Measurements from ENCODE around the gene C6orf136.

The C6orf136 gene

DNA sequence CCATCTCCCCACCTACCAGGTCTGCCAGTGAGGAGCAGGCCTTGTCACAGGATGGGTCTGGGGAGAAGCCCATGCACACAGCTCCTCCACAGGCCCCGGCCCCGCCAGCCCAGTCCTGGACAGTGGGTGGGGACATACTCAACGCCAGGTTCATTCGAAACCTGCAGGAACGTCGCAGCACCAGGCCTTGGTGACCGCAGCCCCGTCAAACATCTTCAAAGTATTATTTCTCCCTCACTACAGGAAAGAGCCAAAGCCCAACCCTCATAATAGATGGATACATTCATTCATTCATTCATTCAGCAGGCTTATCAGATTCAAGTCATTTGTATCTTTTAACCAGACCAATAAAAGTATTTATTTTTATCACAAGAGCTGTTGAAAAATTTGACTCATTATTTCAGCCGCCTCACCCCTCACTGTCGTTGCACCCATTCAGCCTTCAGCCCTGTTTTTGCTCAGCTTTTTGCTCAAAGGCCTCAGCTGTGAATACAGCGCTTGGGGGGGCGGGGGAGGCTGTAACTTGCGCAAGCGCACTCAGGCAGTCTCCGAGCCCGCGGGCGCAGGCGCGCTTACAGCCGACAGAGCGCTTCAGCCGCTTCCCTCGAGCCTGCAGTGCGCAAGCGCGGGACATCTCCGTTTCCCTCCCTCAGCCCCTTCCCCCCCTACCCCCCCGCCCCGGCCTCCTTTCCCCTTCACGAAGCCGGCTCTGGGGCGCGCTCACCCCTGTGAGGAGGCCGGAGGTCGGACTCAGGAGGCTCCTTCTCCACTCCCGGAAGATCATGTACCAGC is at the start of gene C6orf136:
TSS of gene C6orf136 (plus strand) at position 684 of the 792 bp plus-strand sequence. CDS start at position 783, 99 bp downstream.
- DNase-seq, result peak; percentile 95

DNA sequence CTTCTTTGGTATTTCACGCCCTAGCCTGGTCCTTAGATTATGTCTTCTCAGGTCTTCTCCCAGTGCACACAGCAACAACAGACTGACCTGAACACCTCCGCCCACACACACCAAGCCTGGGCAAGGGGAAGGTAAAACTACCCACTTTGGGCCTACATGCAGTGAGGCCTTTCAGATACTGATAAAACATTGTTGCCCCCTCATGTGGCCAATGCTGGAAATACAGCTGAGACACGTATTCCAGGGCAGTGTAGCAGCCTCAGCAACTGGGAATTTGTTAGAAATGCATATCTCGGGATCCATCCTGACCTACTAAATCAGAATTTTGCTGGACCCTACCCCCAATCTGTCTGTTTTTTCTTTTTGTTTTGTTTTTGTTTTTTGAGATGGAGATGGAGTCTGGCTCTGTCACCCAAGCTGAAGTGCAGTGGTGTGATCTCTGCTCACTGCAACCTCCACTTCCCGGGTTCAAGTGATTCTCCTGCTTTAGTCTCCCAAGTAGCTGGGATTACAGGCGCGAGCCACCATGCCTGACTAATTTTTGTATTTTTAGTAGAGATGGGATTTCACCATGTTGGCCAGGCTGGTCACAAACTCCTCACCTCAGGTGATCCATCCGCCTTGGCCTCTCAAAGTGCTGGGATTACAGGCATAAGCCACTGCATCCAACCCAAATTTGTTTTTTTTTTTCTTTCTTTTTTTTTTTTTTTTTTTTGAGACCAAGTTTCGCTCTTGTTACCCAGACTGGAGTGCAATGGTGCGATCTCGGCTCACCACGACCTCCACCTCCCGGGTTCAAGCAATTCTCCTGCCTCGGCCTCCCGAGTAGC is 49.4 kb upstream of the C6orf136 start:
- DNase-seq, result peak; percentile 83

DNA sequence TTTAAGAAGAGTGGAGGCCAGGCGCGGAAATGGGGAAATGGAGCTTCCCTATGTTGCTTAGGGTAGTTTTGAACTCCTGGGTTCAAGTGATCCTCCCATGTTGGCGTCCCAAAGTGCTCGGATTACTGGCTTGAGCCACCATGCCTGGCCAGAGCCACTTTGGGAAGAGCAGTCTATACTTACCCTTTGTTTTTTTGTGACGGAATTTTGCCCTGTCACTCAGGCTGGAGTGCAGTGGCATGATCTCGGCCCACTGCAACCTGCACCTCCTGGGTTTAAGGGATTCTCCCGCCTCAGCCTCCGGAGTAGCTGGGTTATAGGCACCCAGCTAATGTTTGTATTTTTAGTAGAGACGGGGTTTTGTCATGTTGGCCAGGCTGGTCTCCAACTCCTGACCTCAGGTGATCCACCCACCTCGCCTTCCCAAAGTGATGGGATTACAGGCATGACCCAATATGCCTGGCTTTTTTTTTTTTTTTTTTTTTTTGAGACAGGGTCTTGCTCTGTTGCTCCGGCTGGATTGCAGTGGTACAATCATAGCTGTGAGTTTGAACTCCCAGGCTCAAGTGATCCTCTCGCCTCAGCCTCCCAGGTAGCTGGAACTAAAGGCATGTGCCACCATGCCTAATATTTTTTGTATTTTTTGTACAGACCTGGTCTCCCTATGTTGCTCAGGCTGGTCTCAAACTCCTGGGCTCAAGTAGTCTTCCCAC is 47.9 kb upstream of the C6orf136 start:
- no peak for DNase-seq

DNA sequence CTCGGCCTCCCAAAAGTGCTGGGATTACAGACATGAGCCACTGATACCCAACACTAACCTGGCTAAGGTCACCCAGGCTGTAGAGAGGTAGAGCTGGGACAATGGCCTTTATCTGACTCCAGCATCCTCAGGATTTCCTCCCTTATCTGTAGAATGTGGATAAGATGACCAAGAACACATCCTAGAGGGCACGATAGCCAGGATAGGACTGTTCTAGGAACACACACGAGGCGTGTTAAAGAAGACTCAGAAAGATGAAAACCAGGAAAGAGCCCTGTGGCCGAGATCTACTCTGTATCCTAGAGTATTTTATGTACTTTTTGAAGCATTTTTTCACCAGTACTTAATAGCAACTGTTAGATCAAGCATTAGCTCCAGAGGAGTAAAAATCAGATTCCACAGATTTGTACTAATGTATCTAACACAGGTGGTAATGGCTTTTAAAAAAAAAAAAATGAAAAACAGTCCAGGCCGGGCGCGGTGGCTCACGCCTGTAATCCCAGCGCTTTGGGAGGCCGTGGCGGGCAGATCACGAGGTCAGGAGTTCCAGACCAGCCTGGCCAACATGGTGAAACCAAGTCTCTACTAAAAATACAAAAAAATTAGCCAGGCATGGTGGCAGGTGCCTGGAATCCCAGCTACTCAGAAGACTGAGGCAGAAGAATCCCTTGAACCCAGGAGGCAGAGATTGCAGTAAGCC is 47.2 kb upstream of the C6orf136 start:
- no peak for DNase-seq

DNA sequence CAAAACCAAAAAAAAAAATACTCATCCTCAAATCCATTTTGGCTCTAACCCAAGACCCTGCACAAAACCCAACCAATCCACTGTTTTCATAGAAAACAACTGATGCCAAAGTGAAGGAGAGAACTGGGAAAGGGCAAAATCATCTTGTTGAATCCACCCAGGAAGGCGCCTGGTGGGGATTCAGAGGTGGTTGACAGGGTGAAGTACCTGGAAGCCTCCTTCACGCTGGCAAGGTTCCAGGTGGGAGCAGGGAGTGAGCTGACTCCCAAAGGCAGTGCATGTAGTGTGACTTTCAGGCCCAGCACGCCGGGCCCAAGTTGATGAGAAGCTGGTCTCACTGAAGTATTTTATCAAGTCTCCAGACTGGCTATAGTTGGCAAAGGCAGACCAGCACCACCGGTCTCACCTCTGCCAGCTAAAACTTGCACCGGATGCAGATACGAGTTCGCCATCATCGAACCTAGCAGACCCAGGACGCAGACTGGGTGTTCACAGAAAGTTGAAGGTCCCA is 46.4 kb upstream of the C6orf136 start:
- DNase-seq, result no peak

DNA sequence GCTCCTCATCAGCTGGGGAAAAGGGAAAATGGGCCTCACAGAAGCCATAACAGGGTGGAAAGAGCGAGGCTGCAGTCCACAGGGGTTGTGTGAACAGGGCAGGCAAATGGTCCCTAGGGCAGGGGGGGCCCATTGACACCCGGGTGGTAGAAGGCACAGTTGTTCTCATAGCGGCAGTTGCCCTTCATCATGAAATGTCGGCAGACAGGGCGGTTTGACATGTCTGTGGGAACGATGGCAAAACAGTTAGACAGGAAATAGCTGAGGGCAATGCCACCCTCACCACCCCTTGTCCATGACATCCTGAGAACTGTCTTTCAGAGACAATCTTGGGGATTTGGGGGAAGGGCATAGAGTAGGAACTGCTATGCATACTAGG is 45.5 kb upstream of the C6orf136 start:
- no peak for DNase-seq

GRCh38 chr6:30601815-30602641 is 44.9 kb upstream of the C6orf136 start:
- no peak for DNase-seq

- no peak for DNase-seq
These were observed 43.0 kb upstream of the C6orf136 start for GRCh38 chr6:30603961-30604360.

DNA sequence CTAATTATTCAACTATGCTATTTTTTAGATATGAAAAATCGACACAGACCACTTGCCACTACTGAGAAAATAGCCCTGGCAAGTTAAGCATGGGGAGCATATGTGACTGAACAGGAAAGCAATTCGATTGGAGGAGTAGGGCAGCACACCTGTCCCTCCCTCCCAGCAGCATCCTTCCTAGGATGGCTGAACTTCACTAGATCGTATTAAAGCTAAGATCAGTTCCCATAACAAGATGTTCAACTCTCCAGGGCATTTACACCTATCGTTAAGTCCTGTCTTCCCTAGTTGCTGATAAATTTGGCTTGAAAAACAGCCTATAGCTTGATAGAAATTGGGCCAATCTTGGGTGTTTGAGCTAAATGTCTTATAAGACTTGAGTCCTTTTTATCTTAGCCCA is 36.9 kb upstream of the C6orf136 start:
- DNase-seq, result no peak

GRCh38 chr6:30611150-30611855 is 35.6 kb upstream of the C6orf136 start:
- DNase-seq, result no peak

DNA sequence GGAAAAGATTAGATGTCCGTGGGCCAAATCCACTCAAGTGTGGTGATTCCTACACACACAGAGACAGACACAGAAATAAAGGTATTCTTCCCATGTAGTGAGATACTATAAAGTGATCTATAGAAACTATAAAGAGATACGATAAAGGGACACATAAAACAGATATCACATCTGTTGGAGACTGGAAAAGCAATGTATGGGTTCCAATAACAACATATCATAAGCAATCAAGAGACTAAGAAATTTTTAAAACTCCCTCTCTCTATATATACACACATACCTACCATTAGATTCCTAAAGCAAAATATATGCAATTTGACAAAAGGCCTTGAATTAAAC is 35.1 kb upstream of the C6orf136 start:
- no peak for DNase-seq

DNA sequence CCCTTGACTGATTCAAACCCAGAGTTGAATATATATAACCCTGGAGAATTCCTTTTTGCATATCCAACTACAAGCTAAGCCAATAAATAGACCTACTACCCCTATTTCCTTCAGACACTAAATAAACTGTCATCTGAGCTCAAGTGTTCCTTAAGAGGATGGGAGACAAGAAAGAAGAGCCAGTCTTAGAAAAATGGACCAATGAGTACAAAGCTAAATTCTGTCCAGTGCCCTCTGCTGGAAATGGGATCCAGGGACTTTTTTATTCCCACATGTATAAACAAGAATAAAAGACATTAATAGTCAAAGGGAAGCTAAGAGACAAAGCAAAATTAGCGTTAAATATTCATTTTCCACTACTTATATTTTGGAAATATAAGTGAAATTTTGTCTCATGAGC is 34.7 kb upstream of the C6orf136 start:
- DNase-seq, result no peak

DNA sequence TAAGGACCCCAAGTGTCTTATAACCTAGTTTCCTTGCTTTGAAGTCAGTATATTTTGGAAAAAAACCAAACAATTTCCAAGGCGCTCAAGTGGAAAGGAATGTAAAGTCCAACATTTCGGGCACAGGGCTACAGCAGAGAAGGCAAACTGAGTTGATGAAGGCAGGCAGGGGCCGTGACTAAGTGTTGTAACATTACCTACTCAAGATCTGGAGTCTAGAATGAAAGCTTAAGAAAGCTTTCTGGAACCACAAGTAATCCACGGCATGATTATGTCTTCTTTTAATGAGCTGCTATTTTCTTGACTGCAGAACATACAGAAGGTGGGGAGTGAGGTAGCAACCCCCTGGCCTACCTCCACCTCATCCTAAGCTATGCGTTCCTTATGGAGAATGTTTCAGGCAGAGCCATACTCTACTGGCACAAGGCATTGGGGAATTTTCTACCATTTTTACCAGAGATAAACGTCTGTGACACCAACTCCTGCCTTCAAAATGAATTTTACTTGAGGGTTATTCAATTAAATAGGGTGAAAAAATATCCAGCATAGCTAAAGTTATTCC is 34.2 kb upstream of the C6orf136 start:
- no peak for DNase-seq

- peak; percentile 35 for DNase-seq
These were observed 33.5 kb upstream of the C6orf136 start for GRCh38 chr6:30613251-30614043.

DNA sequence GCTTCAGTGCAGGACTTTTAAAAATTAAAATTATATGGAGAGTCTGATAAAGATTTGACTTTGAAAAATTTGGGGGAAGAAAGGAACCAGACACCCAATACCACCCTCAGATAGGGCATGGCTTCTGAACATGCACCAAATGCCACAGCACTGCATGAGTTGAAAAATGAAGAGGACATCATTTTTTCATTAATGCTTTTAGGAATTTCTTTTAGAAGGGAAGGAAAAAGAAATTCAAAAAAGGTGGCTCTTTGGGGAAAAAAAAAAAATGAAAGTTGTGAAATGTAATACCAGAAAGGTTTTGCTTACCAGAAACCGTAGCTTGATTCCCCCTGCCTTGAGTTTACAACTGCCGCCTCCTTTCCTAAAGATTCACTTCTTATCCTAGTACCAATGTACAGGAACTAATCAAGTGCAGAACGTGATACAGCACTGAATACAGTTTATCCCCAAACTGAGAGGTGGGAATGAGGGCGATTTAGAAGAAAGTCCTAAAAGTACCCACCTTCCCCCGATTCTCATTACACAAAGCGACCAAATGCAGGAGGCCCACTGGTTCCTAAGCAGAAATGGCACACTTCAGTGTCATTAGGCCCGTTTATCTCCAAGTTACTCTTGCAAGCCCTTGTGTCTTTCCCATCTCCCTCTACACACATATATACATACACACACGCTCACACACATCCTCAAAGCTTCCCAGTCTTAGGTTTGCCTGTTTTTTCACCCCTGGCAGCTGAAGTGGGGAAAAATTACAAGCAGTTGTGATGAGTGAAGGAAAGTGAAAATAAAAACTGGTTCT is 32.7 kb upstream of the C6orf136 start:
- DNase-seq, result no peak

- DNase-seq, result peak; percentile 94
These were observed 32.1 kb upstream of the C6orf136 start for GRCh38 chr6:30614843-30615218.

GRCh38 chr6:30615219-30615957 is 31.5 kb upstream of the C6orf136 start:
- DNase-seq, result peak; percentile 69
